SK-MEL-5 (cell line): ENCODE results near the gene HSD17B11. TPM values are rescaled to one million over a fixed set of nuclear protein-coding genes. Genes with fewer than 3 reads are reported as not detected.
"Not testable (repeated sequence)": the region's sequence is repeated elsewhere in the genome, so short reads cannot be mapped to it uniquely, and the experiment has no call there.

ENCODE experiments used
- DNase-seq: peaks from one replicate; pipeline ENCODE4 v3.0.0-alpha.2; 2016; ENCODE audit warnings: low read depth, low spot score
- in situ Hi-C: cut with HindIII; loops from 2 replicates; pipeline ENCODE4 v1.10.0; 2016; ENCODE audit warnings: low sequenced_read_pairs, high pct_unique_total_duplicates, low pct_unique_long_range_greater_than_20kb
- polyA plus RNA-seq, 2 experiments: library from polyadenylated mRNA; depleted of rRNA; stranded (reverse); fragments of >200 nt; gene quantifications; 2 replicates each; pipeline ENCODE4 v1.2.3, GENCODE V29; 2015
- total RNA-seq: library from RNA; depleted of rRNA; stranded (reverse); fragments of >200 nt; shearing (Covaris generic); gene quantifications from 2 replicates; pipeline ENCODE4 v1.2.3, GENCODE V29; 2014; rRNA removed

The HSD17B11 gene
- total RNA-seq = 44.7 TPM in 2 replicates
- polyA plus RNA-seq (2015; cell fraction: cytosol; rRNA removed) = 27.5 and 30.1 TPM in 2 replicates
- 16.3 and 37.4 TPM in 2 replicates for polyA plus RNA-seq (2015; cell fraction: nucleus; rRNA removed)

- DNase-seq = peak; percentile 93
- in situ Hi-C loops = no loop called here
These were observed at the start of gene HSD17B11 for GRCh38 chr4:87390891-87391575. TSS of gene HSD17B11 (minus strand) at chr4:87391188. CDS start at chr4:87391070, 118 bp downstream.

GRCh38 chr4:87433342-87433741 is 42.4 kb upstream of the HSD17B11 start:
- in situ Hi-C loops = no loop called here
- no peak for DNase-seq

- DNase-seq = no peak
- in situ Hi-C loops = no loop called here
These were observed 39.0 kb upstream of the HSD17B11 start for GRCh38 chr4:87430038-87430437.

- in situ Hi-C loops = no loop called here
- DNase-seq = no peak
These were observed 38.0 kb upstream of the HSD17B11 start for GRCh38 chr4:87428979-87429378.

- in situ Hi-C loops = no loop called here
- DNase-seq = no peak
These were observed 36.5 kb upstream of the HSD17B11 start for GRCh38 chr4:87427518-87427868.

GRCh38 chr4:87426865-87427517 is 36.0 kb upstream of the HSD17B11 start:
- in situ Hi-C loops = no loop called here
- DNase-seq = no peak

- DNase-seq = no peak
- in situ Hi-C loops = no loop called here
These were observed 34.7 kb upstream of the HSD17B11 start for GRCh38 chr4:87425711-87426110.

GRCh38 chr4:87424099-87424543 is 33.1 kb upstream of the HSD17B11 start:
- DNase-seq = not testable (repeated sequence)

GRCh38 chr4:87423317-87424098 is 32.5 kb upstream of the HSD17B11 start:
- no peak for DNase-seq
- in situ Hi-C loops = no loop called here

More at GRCh38 chr4:87424099-87424543, 33.1 kb upstream of the HSD17B11 start:
- in situ Hi-C loops = not testable (repeated sequence)

GRCh38 chr4:87422104-87423052 is 31.4 kb upstream of the HSD17B11 start, which contains the start of gene NUDT9:
TSS of gene NUDT9 (plus strand) at chr4:87422573. CDS start at chr4:87422906, 333 bp downstream.
- in situ Hi-C loops = no loop called here
- DNase-seq = peak; percentile 94

GRCh38 chr4:87420276-87420830 is 29.4 kb upstream of the HSD17B11 start:
- in situ Hi-C loops = no loop called here

GRCh38 chr4:87419578-87420249 is 28.7 kb upstream of the HSD17B11 start:
- in situ Hi-C loops = no loop called here
- no peak for DNase-seq

More at GRCh38 chr4:87420276-87420830, 29.4 kb upstream of the HSD17B11 start:
- no peak for DNase-seq

GRCh38 chr4:87418410-87418809 is 27.4 kb upstream of the HSD17B11 start:
- in situ Hi-C loops, DNase-seq: not testable (repeated sequence)

- no peak for DNase-seq
- in situ Hi-C loops = no loop called here
These were observed 26.0 kb upstream of the HSD17B11 start for GRCh38 chr4:87416965-87417364.

GRCh38 chr4:87414816-87415215 is 23.8 kb upstream of the HSD17B11 start:
- peak; percentile 87 for DNase-seq

GRCh38 chr4:87410679-87411078 is 19.7 kb upstream of the HSD17B11 start:
- no peak for DNase-seq
- in situ Hi-C loops = no loop called here

More at GRCh38 chr4:87414816-87415215, 23.8 kb upstream of the HSD17B11 start:
- in situ Hi-C loops = no loop called here
